HepG2 (cell line): ENCODE results near the gene PHACTR1. TPM values are rescaled to one million over a fixed set of nuclear protein-coding genes. Genes with fewer than 3 reads are reported as not detected.

ENCODE experiments used
- ATAC-seq: fragments of 200-7000 bp; cut with Tn5 transposase; 3 replicates; pipeline ENCODE4 v1.9.1; 2020; ENCODE audit warnings: mild to moderate bottlenecking, moderate library complexity
- BruUV-seq: library from RNA; stranded (reverse); fragments of 400-500 nt; replicated peaks from 2 replicates; lab custom pipeline; 2021; lab: Mats Ljungman, UMichigan
- CTCF ChIA-PET: fragments of 300-600 bp; formaldehyde crosslinking; extraction: SDS; loops from one replicate; lab custom pipeline; 2021; ENCODE audit warnings: low total read pairs, inconsistent platforms, low intra/inter-chr PET ratio; lab: Yijun Ruan, JAX
- POLR2A ChIA-PET: fragments of 350-600 bp; sonication (Branson Sonifier 250); formaldehyde crosslinking; loops from one replicate; lab custom pipeline; 2020; ENCODE audit warnings: antibody characterized with exemption, inconsistent platforms; lab: Yijun Ruan, JAX
- DNase-seq: peaks from one replicate; pipeline ENCODE4 v3.0.0-alpha.2; 2015; ENCODE audit warnings: low spot score
- FAIRE-seq: peaks from 3 replicates; lab custom pipeline; 2011; peaks lifted over from hg19 to GRCh38; lab: Jason Lieb, UNC
- H2AFZ ChIP-seq: one replicate; pipeline ENCODE4 v1.6.1; 2011; ENCODE audit warnings: low read length, inconsistent platforms
- H3K27ac ChIP-seq: fragments of 300-600 bp; 3 replicates; pipeline ENCODE4 v1.8.0; 2011; ENCODE audit warnings: mixed run types, mild to moderate bottlenecking, mixed read lengths, low read length, inconsistent platforms; ENCODE audit not compliant: insufficient read depth; ENCODE audit errors: extremely low read length
- H3K27me3 ChIP-seq, 2 experiments: fragments of 200-600 bp in 1 of 2; 2 replicates in 1 of 2; 3 replicates in 1 of 2; pipeline versions ENCODE4 v1.6.0 to v1.8.0; 2011; ENCODE audit warnings: low read length in 2 of 2, mild to moderate bottlenecking in 2 of 2, moderate library complexity in 2 of 2, inconsistent platforms in 1 of 2; ENCODE audit not compliant: insufficient read depth in 2 of 2, control insufficient read depth in 1 of 2
- H3K36me3 ChIP-seq, 2 experiments: fragments of 200-600 bp in 1 of 2; replicated peaks in 1 of 2; 2 replicates in 1 of 2; 3 replicates in 1 of 2; pipeline versions ENCODE4 v1.5.1 to v1.8.0; 2011; ENCODE audit warnings: low read length in 2 of 2, inconsistent platforms in 1 of 2; ENCODE audit not compliant: insufficient read depth in 2 of 2, control insufficient read depth in 1 of 2
- H3K4me1 ChIP-seq: 2 replicates; pipeline ENCODE4 v1.5.1; 2012; ENCODE audit warnings: low read length, inconsistent platforms; ENCODE audit not compliant: insufficient read depth
- H3K4me2 ChIP-seq: 2 replicates; pipeline ENCODE4 v1.6.0; 2011; ENCODE audit warnings: low read depth, low read length, inconsistent platforms
- H3K4me3 ChIP-seq, 3 experiments: fragments of 200-600 bp in 1 of 3; sonication (generic), shearing (Covaris generic) in 1 of 3; replicated peaks in 1 of 3; 2 replicates each; pipeline ENCODE4 v1.5.1; 2011 to 2016; ENCODE audit warnings: low read length in 3 of 3, inconsistent platforms in 2 of 3, low read depth in 2 of 3, mild to moderate bottlenecking in 2 of 3, control low read depth in 1 of 3, mixed read lengths in 1 of 3; ENCODE audit not compliant: insufficient read depth in 1 of 3
- H3K79me2 ChIP-seq: one replicate; pipeline ENCODE4 v1.6.1; 2011; ENCODE audit warnings: low read length, inconsistent platforms; ENCODE audit not compliant: insufficient read depth
- H3K9ac ChIP-seq: 2 replicates; pipeline ENCODE4 v1.6.0; 2011; ENCODE audit warnings: mild to moderate bottlenecking, low read depth, low read length, inconsistent platforms; ENCODE audit not compliant: insufficient read depth
- H3K9me3 ChIP-seq: 2 replicates; pipeline ENCODE4 v1.5.1; 2012; ENCODE audit warnings: mild to moderate bottlenecking, low read length
- H4K20me1 ChIP-seq: 2 replicates; pipeline ENCODE4 v1.6.0; 2011; ENCODE audit warnings: inconsistent platforms, mild to moderate bottlenecking, low read length, moderate library complexity; ENCODE audit not compliant: insufficient read depth
- ARNTL ChIP-seq: sonication (generic); formaldehyde crosslinking; IDR thresholded peaks from 2 replicates; pipeline ENCODE4 v1.4.0; 2020; ENCODE audit warnings: mild to moderate bottlenecking, missing genetic modification reagents
- EHMT2 ChIP-seq: fragments of 200-600 bp; sonication (generic); IDR thresholded peaks from 2 replicates; pipeline ENCODE4 v1.7.0; 2017; ENCODE audit warnings: antibody characterized with exemption, low read depth, low read length, borderline replicate concordance
- ETV6 ChIP-seq: sonication (generic); formaldehyde crosslinking; conservative IDR thresholded peaks from 2 replicates; pipeline ENCODE4 v1.4.0; 2020; ENCODE audit warnings: missing genetic modification reagents
- FOXO1 ChIP-seq: sonication (generic); formaldehyde crosslinking; IDR thresholded peaks from 2 replicates; pipeline ENCODE4 v1.4.0; 2020; ENCODE audit warnings: missing genetic modification reagents
- IRX3 ChIP-seq: sonication (generic); formaldehyde crosslinking; IDR thresholded peaks from 2 replicates; pipeline ENCODE4 v1.8.1; 2023; ENCODE audit warnings: mild to moderate bottlenecking, low read depth, missing genetic modification reagents, borderline replicate concordance
- NFE2L1 ChIP-seq: sonication (generic); formaldehyde crosslinking; IDR thresholded peaks from 2 replicates; pipeline ENCODE4 v1.4.0; 2020; ENCODE audit warnings: missing genetic modification reagents, mild to moderate bottlenecking, borderline replicate concordance
- ZFP62 ChIP-seq: sonication (generic); formaldehyde crosslinking; IDR thresholded peaks from 2 replicates; pipeline ENCODE4 v1.4.0; 2020; ENCODE audit warnings: missing genetic modification reagents
- ZNF12 ChIP-seq: sonication (generic); formaldehyde crosslinking; IDR thresholded peaks from 2 replicates; pipeline ENCODE4 v1.5.0; 2020; ENCODE audit warnings: missing genetic modification reagents
- ZNF335 ChIP-seq: sonication (generic); formaldehyde crosslinking; IDR thresholded peaks from 2 replicates; pipeline ENCODE4 v1.4.0; 2020; ENCODE audit warnings: missing genetic modification reagents
- ZNF547 ChIP-seq: sonication (generic); formaldehyde crosslinking; IDR thresholded peaks from 2 replicates; pipeline ENCODE4 v1.5.1; 2020; ENCODE audit warnings: mild to moderate bottlenecking, missing genetic modification reagents
- ZNF792 ChIP-seq: IDR thresholded peaks from 2 replicates; pipeline ENCODE4 v1.6.1; 2016
- ZSCAN31 ChIP-seq: sonication (generic); formaldehyde crosslinking; IDR thresholded peaks from 2 replicates; pipeline ENCODE4 v1.5.0; 2020; ENCODE audit warnings: low read depth, mild to moderate bottlenecking, missing genetic modification reagents
- WGBS: methylation state at CpG from one replicate; pipeline ENCODE4 v1.1.6; 2017; ENCODE audit warnings: low lambda C conversion rate; 5-methylcytosine and 5-hydroxymethylcytosine counted together
- in situ Hi-C: cut with HindIII; loops from 2 replicates; pipeline ENCODE4 v1.10.0; 2017; ENCODE audit warnings: low pct_unique_long_range_greater_than_20kb; ENCODE audit not compliant: extremely low pct_ligation_motif_present
- intact Hi-C: fragments of 100-400 bp; cut with micrococcal nuclease; formaldehyde crosslinking; loops from one replicate; pipeline ENCODE4 v1.10.0; 2022; ENCODE audit not compliant: unreplicated experiment
- polyA plus RNA-seq, 8 experiments: library from polyadenylated mRNA; depleted of rRNA in 3 of 8; stranded (reverse) in 7 of 8; unstranded in 1 of 8; fragments of >200 nt; fragmentation: Illumina TruSeq in 4 of 8; extraction: Trizol in 4 of 8; gene quantifications; 2 replicates each; pipeline versions ENCODE4 v1.2.1 to v1.2.3, GENCODE V29; 2011 to 2016; ENCODE audit warnings: low read depth in 4 of 8, missing spikeins in 1 of 8, mixed read lengths in 1 of 8; ENCODE audit not compliant: insufficient read depth in 1 of 8
- total RNA-seq, 5 experiments: library from RNA; depleted of rRNA; stranded (reverse); fragments of >200 nt; fragmentation: Illumina TruSeq; extraction: Trizol; gene quantifications; 2 replicates each; pipeline ENCODE4 v1.2.3, GENCODE V29; 2016; ENCODE audit warnings: low read depth in 1 of 5
- TF ChIP-seq, protein P1 (sequence below): sonication (generic); formaldehyde crosslinking; IDR thresholded peaks from 2 replicates; pipeline ENCODE4 v1.4.0; 2020; ENCODE audit warnings: missing genetic modification reagents, borderline replicate concordance
- TF ChIP-seq, protein P2 (sequence below): sonication (generic); formaldehyde crosslinking; IDR thresholded peaks from 2 replicates; pipeline ENCODE4 v1.8.0; 2022; ENCODE audit warnings: missing genetic modification reagents, mild to moderate bottlenecking, borderline replicate concordance
- TF ChIP-seq, protein P3 (sequence below): sonication (generic); formaldehyde crosslinking; IDR thresholded peaks from 2 replicates; pipeline ENCODE4 v1.8.0; 2022; ENCODE audit warnings: mild to moderate bottlenecking, missing genetic modification reagents

Gene PHACTR1
- total and polyA plus RNA-seq, 2 of the 13 experiments (the other 11 are each of a cell fraction or from before 2014, with no cell fraction given): 0.09 TPM; not detected in 1

DNA sequence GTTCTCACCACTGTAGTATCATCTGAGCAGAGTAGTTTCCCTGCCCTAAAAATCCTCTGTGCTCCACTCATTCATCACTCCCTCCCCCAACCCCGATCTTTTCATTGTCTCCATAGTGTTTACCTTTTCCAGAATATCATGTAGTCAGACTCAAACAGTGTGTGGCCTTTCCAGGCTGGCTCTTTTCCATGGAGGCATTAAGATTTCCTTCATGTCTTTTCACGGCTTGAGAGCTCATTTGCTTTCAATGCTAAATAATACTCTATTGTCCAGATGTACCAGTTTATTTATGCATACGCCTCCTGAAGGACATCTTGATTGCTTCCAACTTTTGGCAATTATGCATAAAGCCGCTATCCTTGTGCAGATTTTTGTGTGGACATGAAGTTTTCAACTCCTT, 235.8 kb downstream of the PHACTR1 start:
- Histone ChIP-seq H3K36me3 (no peaks in the 10 kb centered on the region), H3K9me3 (no peaks in the 10 kb centered on the region), H4K20me1 (no peaks in the 10 kb centered on the region), H3K27me3 (peaks cover 3 to 16% of the 10 kb centered on the region in 2 experiments; a peak in 4 of 5 replicates), H3K79me2 (no peaks in the 10 kb centered on the region), H3K4me3 (no peak overlapping the region), H3K9ac (no peak overlapping the region), H2AFZ (no peak overlapping the region), H3K27ac (no peak overlapping the region), H3K4me1 (0 out of 2 replicates have a peak, but pooled peaks cover under 1% of the 10 kb centered on the region), H3K4me2 (no peak overlapping the region)
- in situ Hi-C loops (no loop called here), intact Hi-C loops (no loop called here)
- TF ChIP-seq ARNTL (CRISPR knock-in tag): no peak
- no peak for TF ChIP-seq ZNF12 (CRISPR knock-in tag)
- TF ChIP-seq ETV6 (CRISPR knock-in tag): no peak
- TF ChIP-seq EHMT2: no peak
- no peak for TF ChIP-seq ZFP62 (CRISPR knock-in tag)
- TF ChIP-seq, protein P1, sequence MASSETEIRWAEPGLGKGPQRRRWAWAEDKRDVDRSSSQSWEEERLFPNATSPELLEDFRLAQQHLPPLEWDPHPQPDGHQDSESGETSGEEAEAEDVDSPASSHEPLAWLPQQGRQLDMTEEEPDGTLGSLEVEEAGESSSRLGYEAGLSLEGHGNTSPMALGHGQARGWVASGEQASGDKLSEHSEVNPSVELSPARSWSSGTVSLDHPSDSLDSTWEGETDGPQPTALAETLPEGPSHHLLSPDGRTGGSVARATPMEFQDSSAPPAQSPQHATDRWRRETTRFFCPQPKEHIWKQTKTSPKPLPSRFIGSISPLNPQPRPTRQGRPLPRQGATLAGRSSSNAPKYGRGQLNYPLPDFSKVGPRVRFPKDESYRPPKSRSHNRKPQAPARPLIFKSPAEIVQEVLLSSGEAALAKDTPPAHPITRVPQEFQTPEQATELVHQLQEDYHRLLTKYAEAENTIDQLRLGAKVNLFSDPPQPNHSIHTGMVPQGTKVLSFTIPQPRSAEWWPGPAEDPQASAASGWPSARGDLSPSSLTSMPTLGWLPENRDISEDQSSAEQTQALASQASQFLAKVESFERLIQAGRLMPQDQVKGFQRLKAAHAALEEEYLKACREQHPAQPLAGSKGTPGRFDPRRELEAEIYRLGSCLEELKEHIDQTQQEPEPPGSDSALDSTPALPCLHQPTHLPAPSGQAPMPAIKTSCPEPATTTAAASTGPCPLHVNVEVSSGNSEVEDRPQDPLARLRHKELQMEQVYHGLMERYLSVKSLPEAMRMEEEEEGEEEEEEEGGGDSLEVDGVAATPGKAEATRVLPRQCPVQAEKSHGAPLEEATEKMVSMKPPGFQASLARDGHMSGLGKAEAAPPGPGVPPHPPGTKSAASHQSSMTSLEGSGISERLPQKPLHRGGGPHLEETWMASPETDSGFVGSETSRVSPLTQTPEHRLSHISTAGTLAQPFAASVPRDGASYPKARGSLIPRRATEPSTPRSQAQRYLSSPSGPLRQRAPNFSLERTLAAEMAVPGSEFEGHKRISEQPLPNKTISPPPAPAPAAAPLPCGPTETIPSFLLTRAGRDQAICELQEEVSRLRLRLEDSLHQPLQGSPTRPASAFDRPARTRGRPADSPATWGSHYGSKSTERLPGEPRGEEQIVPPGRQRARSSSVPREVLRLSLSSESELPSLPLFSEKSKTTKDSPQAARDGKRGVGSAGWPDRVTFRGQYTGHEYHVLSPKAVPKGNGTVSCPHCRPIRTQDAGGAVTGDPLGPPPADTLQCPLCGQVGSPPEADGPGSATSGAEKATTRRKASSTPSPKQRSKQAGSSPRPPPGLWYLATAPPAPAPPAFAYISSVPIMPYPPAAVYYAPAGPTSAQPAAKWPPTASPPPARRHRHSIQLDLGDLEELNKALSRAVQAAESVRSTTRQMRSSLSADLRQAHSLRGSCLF (CRISPR knock-in tag): no peak
- no peak for TF ChIP-seq FOXO1 (CRISPR knock-in tag)
- TF ChIP-seq IRX3 (CRISPR knock-in tag): no peak
- no peak for TF ChIP-seq ZNF792 (CRISPR knock-in tag)
- TF ChIP-seq, protein P2, sequence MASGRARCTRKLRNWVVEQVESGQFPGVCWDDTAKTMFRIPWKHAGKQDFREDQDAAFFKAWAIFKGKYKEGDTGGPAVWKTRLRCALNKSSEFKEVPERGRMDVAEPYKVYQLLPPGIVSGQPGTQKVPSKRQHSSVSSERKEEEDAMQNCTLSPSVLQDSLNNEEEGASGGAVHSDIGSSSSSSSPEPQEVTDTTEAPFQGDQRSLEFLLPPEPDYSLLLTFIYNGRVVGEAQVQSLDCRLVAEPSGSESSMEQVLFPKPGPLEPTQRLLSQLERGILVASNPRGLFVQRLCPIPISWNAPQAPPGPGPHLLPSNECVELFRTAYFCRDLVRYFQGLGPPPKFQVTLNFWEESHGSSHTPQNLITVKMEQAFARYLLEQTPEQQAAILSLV (CRISPR knock-in tag): no peak
- no peak for TF ChIP-seq NFE2L1
- no peak for TF ChIP-seq ZNF547 (CRISPR knock-in tag)
- TF ChIP-seq ZSCAN31 (CRISPR knock-in tag): no peak
- TF ChIP-seq, protein P3, sequence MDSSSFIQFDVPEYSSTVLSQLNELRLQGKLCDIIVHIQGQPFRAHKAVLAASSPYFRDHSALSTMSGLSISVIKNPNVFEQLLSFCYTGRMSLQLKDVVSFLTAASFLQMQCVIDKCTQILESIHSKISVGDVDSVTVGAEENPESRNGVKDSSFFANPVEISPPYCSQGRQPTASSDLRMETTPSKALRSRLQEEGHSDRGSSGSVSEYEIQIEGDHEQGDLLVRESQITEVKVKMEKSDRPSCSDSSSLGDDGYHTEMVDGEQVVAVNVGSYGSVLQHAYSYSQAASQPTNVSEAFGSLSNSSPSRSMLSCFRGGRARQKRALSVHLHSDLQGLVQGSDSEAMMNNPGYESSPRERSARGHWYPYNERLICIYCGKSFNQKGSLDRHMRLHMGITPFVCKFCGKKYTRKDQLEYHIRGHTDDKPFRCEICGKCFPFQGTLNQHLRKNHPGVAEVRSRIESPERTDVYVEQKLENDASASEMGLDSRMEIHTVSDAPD (CRISPR knock-in tag): no peak
- no peak for TF ChIP-seq ZNF335
- ATAC-seq (no peak), FAIRE-seq (no peak), DNase-seq (no peak)
- 9% methylated on average over 4 of the region's 4 CpGs for WGBS
- no TSS peak for BruUV-seq
- POLR2A ChIA-PET: no interaction called here
- CTCF ChIA-PET: no interaction called here
